SK-N-MC (cell line): ENCODE measurements around the gene DISP2.
A peak's percentile ranks its signal among the peaks of the same experiment; 100 is the strongest.

Experiments used
- DNase-seq: peaks from one replicate; pipeline ENCODE4 v3.0.0-alpha.2; 2011; ENCODE audit warnings: low read depth, low spot score
- H3K27ac ChIP-seq: fragments of 200-600 bp; sonication (generic); 2 replicates; pipeline ENCODE4 v1.5.1; 2016; ENCODE audit warnings: mixed run types
- H3K36me3 ChIP-seq: fragments of 200-600 bp; sonication (generic); 2 replicates; pipeline ENCODE4 v1.6.1; 2017; ENCODE audit warnings: antibody characterized with exemption, low read length, mixed read lengths; ENCODE audit not compliant: insufficient read depth
- H3K4me3 ChIP-seq: fragments of 200-600 bp; sonication (generic); 2 replicates; pipeline ENCODE4 v1.5.1; 2016
- H3K9ac ChIP-seq: fragments of 200-600 bp; sonication (generic); 2 replicates; pipeline ENCODE4 v1.8.0; 2017; ENCODE audit warnings: mixed run types, mixed read lengths; ENCODE audit not compliant: insufficient read length
- H3K9me3 ChIP-seq: fragments of 200-600 bp; sonication (generic); 2 replicates; pipeline ENCODE4 v1.6.1; 2017; ENCODE audit warnings: low read depth, mild to moderate bottlenecking, antibody characterized with exemption, low read length, moderate library complexity, mixed read lengths
- EZH2 ChIP-seq: fragments of 200-600 bp; sonication (generic); IDR thresholded peaks from one replicate; pipeline ENCODE4 v1.6.1; 2017; ENCODE audit warnings: antibody characterized with exemption
- FOXP2 ChIP-seq: optimal IDR thresholded peaks from 2 replicates; pipeline ENCODE3; 2011; ENCODE audit warnings: mild to moderate bottlenecking, moderate library complexity; ENCODE audit not compliant: insufficient read depth; ENCODE audit errors: extremely low read length, control extremely low read depth
- POLR2AphosphoS5 ChIP-seq: IDR thresholded peaks from 2 replicates; pipeline ENCODE4 v1.6.1; 2012; ENCODE audit warnings: mild to moderate bottlenecking, low read depth, low read length, borderline replicate concordance

Gene DISP2

DNA sequence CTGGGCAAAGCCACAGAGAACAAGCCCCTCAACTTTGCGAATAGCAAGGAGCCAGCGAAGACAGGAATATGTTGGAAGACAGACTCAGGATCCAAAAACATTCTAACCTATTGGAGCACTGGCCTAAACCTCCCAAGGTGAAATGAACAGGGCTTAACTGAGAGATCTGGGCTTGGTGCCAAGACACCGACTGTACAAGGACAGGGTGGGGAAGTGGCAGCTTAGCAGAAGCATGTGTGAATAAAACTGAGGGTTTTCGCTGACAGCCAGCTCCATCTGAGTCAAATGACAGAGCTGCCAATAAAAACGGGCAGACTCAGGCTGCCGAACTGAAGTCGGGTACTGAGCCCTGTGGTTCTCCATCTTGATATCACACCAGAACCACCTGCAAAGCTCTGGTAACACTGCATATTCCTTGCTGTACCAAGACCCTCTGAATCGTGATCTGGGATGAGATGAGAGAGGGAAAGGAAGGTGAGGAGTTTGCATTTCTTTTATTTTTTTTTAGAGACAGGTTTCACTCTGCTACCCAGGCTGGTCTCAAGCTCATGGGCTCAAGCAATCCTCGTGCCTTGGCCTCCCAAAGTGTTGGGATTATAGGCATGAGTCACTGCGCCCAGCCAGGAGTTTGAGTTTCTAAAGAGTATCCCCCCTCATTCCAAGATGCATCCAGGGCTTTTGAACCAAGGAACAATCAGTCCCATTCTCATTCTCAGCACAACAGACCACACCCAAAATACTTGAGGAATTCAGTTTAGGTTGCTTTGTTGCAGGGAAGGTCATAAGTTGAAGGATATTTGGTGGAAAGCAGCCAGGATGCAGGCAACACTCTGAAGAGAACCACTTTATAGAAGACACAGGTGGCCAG, 44.3 kb upstream of the DISP2 start:
- no peak overlapping the region for H3K4me3 ChIP-seq
- no peak for DNase-seq
- H3K9ac ChIP-seq: no peak overlapping the region
- no peak overlapping the region for H3K27ac ChIP-seq
- no peaks in the 10 kb centered on the region for H3K9me3 ChIP-seq
- H3K36me3 ChIP-seq: no peaks in the 10 kb centered on the region
- TF ChIP-seq EZH2 (no peak), FOXP2 (no peak), POLR2AphosphoS5 (no peak)

DNA sequence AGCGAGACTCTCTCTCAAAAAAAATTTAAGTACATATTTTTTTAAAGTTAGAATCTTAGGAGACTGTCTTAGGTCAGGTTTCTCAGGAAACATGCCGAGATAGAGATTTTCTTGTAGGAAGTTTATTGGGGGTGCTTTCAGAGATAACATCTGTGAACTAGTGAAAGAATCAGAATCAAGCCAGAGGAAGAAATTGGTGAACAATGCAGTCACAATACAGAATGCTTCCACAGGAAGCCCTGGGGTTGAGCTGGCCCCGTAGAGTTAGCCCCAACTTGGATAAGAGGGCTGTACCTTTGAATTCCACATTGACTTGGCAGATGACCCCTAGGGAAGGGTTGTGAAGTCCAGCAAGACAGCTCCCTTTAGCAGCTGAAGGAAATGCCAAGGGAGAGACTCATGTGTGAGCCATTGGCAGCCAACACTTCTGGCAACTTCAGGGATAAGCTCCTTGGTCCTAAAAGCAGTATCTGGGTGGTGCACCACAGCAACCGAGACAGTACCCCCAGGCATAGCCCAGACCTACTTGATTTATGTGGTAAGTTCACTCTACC, 43.2 kb upstream of the DISP2 start:
- Histone ChIP-seq H3K36me3 (no peaks in the 10 kb centered on the region), H3K9ac (no peak overlapping the region), H3K9me3 (no peaks in the 10 kb centered on the region), H3K27ac (no peak overlapping the region), H3K4me3 (no peak overlapping the region)
- DNase-seq: no peak
- TF ChIP-seq FOXP2: no peak
- TF ChIP-seq EZH2: no peak
- no peak for TF ChIP-seq POLR2AphosphoS5

DNA sequence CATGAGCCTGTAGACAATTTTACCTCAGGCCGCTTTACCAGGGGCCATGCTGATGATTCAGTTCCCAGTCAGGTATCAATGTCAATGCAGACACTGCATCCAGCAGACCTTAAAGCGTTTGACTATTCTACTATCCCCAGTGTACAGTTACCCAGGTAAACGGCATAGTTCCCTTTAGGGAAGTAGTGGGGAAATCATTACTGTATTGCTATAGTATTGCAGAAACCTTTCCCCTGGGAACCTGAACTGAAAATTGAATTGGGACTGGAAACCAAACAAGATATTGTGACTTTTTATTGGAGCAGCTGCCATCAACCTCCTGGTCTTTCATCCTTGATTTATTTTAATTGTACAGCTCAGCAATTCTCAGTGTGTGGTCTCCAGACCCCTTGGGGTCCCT, 41.1 kb upstream of the DISP2 start:
- no peak overlapping the region for H3K27ac ChIP-seq
- H3K36me3 ChIP-seq: no peaks in the 10 kb centered on the region
- DNase-seq: no peak
- no peak for TF ChIP-seq EZH2
- no peak for TF ChIP-seq FOXP2
- TF ChIP-seq POLR2AphosphoS5: no peak
- H3K4me3 ChIP-seq: no peak overlapping the region
- no peaks in the 10 kb centered on the region for H3K9me3 ChIP-seq
- H3K9ac ChIP-seq: no peak overlapping the region

DNA sequence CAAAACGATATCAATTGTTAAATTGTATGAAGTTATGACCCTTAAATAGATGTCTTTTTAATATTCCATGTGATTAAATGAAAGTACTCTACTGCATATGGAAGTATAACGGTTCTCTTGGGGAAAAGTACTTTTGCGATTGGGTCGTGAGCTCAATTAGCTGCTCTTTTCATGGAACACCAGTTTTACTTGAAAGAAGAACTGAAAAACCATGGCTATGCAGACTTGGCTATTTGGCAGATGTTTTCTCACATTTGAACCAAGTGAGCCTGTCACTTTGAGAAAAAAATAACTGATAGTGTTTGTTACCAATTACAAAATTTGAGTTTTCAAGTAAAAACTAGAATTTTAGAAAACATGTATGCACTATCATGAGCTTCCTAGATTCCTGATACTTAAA, 40.4 kb upstream of the DISP2 start:
- H3K36me3 ChIP-seq: no peaks in the 10 kb centered on the region
- H3K27ac ChIP-seq: no peak overlapping the region
- H3K9ac ChIP-seq: no peak overlapping the region
- no peak overlapping the region for H3K4me3 ChIP-seq
- TF ChIP-seq FOXP2: no peak
- no peak for TF ChIP-seq EZH2
- TF ChIP-seq POLR2AphosphoS5: no peak
- H3K9me3 ChIP-seq: no peaks in the 10 kb centered on the region
- no peak for DNase-seq

DNA sequence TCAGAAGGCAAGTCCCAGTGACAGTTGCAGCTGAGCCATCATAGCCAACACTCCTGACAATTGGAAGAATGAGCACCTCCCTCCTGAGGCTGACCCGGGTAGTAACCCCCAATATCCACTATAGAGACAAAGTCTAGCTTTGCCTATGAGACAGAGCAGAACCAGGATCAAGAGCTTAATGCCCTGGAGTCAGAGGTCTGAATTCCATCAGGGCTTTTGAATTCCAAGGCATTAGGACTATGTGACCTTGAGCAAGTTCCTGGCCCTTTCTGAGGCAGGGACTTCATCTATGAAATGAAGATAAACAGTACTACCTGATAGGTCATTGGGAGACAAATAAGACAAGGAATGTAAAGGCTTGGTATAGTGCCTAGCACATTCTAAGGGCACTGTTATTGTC, 37.6 kb upstream of the DISP2 start:
- Histone ChIP-seq H3K36me3 (no peaks in the 10 kb centered on the region), H3K27ac (no peak overlapping the region), H3K4me3 (no peak overlapping the region), H3K9ac (peak overlapping the region; percentile 34), H3K9me3 (no peaks in the 10 kb centered on the region)
- no peak for TF ChIP-seq EZH2
- DNase-seq: no peak

DNA sequence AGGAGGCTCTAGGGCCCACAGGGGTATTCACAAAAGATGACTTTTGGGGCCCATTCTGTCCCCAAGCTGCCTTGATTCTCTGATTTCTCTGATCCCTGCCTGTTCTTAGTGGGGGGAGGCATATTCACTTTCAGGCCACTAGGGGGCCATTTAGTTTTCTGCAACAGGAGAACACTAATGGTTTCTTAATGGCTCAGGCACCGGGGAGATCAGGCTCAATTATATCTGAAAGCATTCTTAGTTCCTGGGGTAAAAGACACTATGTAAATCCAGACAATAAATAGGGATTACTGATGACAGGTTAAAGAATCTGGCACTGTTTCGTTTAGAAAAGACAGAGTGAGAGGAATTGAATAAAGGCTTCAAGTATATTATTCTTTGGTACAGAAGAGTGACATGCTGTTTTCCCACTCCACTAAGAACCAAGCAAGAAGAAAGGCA, 37.1 kb upstream of the DISP2 start:
- H3K9ac ChIP-seq: peak overlapping the region; percentile 34
- no peaks in the 10 kb centered on the region for H3K9me3 ChIP-seq
- no peak overlapping the region; the same call in 1 of the 2 replicates for H3K4me3 ChIP-seq
- DNase-seq: peak; percentile 56
- peak overlapping the region; percentile 81 for H3K27ac ChIP-seq
- H3K36me3 ChIP-seq: no peaks in the 10 kb centered on the region
- TF ChIP-seq EZH2 (no peak), FOXP2 (no peak), POLR2AphosphoS5 (no peak)

DNA sequence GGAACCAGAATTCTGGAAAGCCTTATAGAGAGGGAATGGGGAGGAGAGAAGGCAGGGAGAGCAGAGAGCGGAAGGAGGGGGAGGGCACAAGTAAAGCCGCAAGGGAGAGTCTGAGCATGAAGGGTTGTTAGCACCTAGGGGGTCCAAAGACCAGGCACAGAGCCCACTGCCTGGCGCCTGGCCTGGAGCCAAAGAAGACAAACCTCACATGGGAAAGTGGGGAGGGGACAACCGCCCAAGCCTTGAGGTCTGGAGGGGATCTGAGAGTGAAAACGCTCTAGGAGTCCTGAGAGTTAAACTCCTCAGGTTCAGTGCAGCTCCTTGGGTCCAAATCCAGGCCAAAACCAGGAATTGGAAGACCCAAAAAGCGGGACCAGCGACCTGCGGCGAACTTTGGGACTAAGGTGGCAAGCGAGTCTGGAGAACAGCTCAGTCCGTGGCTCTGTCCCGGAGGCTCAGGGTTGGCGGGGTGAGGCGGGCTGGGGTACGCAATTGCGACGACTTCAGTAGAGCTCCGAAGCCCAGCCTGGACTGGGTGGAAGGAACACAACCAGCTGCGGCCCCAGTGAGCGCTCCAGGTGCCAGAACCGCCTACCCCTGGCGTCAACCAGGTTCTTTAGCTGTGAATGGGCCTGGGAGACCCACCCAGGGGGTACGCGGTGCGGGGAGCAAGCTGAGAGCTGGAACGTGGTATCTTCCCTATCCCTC, 35.3 kb upstream of the DISP2 start:
- H3K27ac ChIP-seq: peak overlapping the region; percentile 92
- H3K4me3 ChIP-seq: peak overlapping the region; percentile 79
- peaks cover 8% of the 10 kb centered on the region for H3K36me3 ChIP-seq
- H3K9ac ChIP-seq: peak overlapping the region; percentile 14
- TF ChIP-seq POLR2AphosphoS5 (no peak; the same call in 1 of the 2 replicates), EZH2 (no peak), FOXP2 (no peak)
- H3K9me3 ChIP-seq: no peaks in the 10 kb centered on the region
- DNase-seq: peak; percentile 56

DNA sequence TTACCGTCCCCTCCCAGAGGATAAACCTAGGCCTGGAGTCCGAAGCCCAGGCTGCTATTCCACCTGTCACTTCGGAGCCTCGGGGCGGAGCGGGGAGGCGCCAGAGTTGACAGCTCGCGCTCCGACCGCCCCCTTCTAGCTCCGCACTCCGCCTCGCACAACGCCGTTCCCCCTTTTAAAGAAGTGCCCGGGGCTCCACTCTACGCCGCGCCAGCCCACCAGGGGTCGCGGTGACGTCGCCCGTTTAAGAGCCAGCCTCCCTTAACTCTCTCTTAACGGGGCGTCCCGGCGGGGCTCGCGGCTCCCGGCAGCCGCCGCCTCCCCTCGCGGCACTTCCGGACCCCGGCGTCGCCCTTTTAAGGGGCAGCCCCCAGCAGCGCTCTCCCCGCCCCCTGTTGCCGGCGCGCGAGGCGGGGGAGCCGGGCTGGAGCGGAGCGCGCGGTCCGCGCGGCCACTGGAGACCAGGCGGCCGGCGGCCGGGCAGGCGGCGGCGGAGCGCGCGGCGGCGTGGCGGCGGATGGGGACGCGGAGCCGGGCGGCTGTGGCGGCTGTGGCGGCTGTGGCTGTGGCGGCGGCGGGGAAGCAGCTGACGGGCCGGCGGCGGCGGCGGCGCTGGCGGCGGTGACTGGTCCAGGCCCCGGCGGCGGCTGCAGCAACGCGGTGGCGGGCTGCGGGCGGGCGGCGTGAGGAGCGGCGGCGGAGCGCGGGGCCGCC, 34.6 kb upstream of the DISP2 start, which contains the start of gene INAFM2:
TSS of gene INAFM2 (plus strand) at position 454 of the 714 bp plus-strand sequence. CDS start 364 bp downstream, outside the sequence.
- Histone ChIP-seq H3K36me3 (peaks cover 8% of the 10 kb centered on the region), H3K9ac (peak within 1 kb of the TSS; percentile 51), H3K9me3 (no peaks in the 10 kb centered on the region), H3K4me3 (peak within 1 kb of the TSS; percentile 79), H3K27ac (peak within 1 kb of the TSS; percentile 92)
- peak; percentile 81 for DNase-seq
- TF ChIP-seq EZH2 (no peak), FOXP2 (peak; percentile 15)
